ENCODE results near the gene AIP. TPM values are rescaled to one million over a fixed set of nuclear protein-coding genes. Genes with fewer than 3 reads are reported as not detected.
A peak's percentile ranks its signal among the peaks of the same experiment; 100 is the strongest.
"Not testable (repeated sequence)": the region's sequence is repeated elsewhere in the genome, so short reads cannot be mapped to it uniquely, and the experiment has no call there.

The AIP gene
- total RNA-seq, 1 experiment from 2014 or later, result 61.0 TPM

DNA sequence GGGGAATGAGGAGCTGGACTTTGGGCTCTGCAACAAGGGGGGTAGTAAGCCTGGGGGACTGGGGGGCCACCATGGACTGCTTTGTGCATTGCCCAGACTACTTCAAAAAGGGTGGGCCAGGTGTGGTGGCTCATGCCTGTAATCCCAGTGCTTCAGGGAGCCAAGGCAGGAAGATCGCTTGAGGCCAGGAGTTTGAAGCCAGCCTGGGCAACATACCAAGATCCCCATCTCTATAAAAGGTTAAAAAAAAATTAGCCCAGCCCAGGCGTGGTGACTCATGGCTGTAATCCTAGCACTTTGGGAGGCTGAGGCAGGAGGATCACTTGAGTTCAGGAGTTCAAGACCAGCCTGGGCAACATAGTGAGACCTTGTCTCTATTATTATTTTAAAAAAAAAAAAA lies 17.3 kb upstream of the AIP start:
- Histone ChIP-seq H3K9ac (ENCODE audit: low read length) (peak overlapping the region; percentile 97), H3K4me2 (ENCODE audit: low read length) (peak overlapping the region; percentile 100), H3K4me3 (replicated peaks in 1 of 2; ENCODE audit: low read depth in 1 of 2, low read length in 2 of 2) (peak overlapping the region; percentile 87 to 96), H3K27ac (ENCODE audit: low read depth, low read length) (peak overlapping the region; percentile 98), H3K4me1 (ENCODE audit: control insufficient read depth in 1 of 2, insufficient read depth in 2 of 2, low read length in 2 of 2) (peaks cover 35 to 59% of the 10 kb centered on the region in 2 experiments), H3K79me2 (ENCODE audit: insufficient read depth, low read length) (peaks cover 15% of the 10 kb centered on the region; the same call in 1 of the 2 replicates)
- ChIA-PET RAD21 (ENCODE audit: low non-redundant PET in 1 of 2, low total read pairs in 2 of 2, uncharacterized antibody in 2 of 2, unreplicated experiment in 2 of 2) (interaction anchor here in 1 of 2 experiments (0.6 kb wide), 1 partner anchor 74 kb away, joined by 3 read pairs; the partner anchor contains the start of gene RAD9A), POLR2A (interaction anchor here (1.0 kb wide), 1 partner anchor 8 kb away, joined by 3 read pairs; no protein-coding TSS in a partner anchor)
- peak; percentile 51; the same call in 1 of the 2 replicates for TF ChIP-seq POLR2AphosphoS5 (IDR thresholded peaks at IDR 0.05; ENCODE audit: low read depth, low read length)
- H4K20me1 ChIP-seq (ENCODE audit: insufficient read depth); ATAC-seq; H2AFZ ChIP-seq (ENCODE audit: low read depth, low read length, poor library complexity, severe bottlenecking); DNase-seq (ENCODE audit: low read depth, low spot score); H3K9me3 ChIP-seq (ENCODE audit: control insufficient read depth in 1 of 2, insufficient read depth in 1 of 2, low read depth in 1 of 2, low read length in 2 of 2); BruUV-seq (replicated peaks); H3K36me3 ChIP-seq (ENCODE audit: control insufficient read depth in 1 of 2, insufficient read depth in 2 of 2, low read length in 2 of 2); CTCF ChIA-PET; H3K9me2 ChIP-seq (ENCODE audit: insufficient read depth); H3K27me3 ChIP-seq (ENCODE audit: insufficient read depth, low read length): not testable (repeated sequence)
- intact Hi-C loops (cut with micrococcal nuclease), result loop anchor here (2.0 to 5.0 kb wide), 2 partner anchors 37 to 113 kb away; partner anchors contain the start of genes POLD4 and RPS6KB2

DNA sequence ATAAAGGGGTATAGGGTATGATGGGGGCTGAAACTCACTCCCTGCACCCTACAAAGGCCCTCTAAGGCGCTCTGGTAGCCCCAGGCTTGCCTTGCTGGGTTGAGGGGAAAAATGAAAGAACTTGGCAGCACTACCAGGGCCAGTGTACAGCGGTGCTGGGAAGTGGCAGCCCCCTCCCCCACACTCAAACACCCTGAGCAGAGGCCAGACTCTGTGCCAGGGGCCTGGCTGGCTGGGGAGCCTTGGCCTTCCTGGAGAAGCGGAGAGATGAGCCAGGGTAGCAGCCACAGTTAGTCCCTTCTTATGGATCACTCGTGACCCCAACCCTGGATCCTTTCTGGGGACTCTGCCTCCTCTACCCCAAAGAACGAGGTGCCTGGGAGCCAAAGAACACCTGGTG lies 16.5 kb upstream of the AIP start:
- Histone ChIP-seq H3K79me2 (ENCODE audit: insufficient read depth, low read length) (peaks cover 15% of the 10 kb centered on the region; the same call in 1 of the 2 replicates), H3K36me3 (ENCODE audit: control insufficient read depth in 1 of 2, insufficient read depth in 2 of 2, low read length in 2 of 2) (no peaks in the 10 kb centered on the region), H3K27me3 (ENCODE audit: insufficient read depth, low read length) (no peaks in the 10 kb centered on the region), H4K20me1 (ENCODE audit: insufficient read depth) (no peaks in the 10 kb centered on the region), H3K9me2 (ENCODE audit: insufficient read depth) (no peaks in the 10 kb centered on the region), H3K4me2 (ENCODE audit: low read length) (peak overlapping the region; percentile 100), H3K9ac (ENCODE audit: low read length) (no peak overlapping the region), H3K9me3 (ENCODE audit: control insufficient read depth in 1 of 2, insufficient read depth in 1 of 2, low read depth in 1 of 2, low read length in 2 of 2) (no peaks in the 10 kb centered on the region), H3K27ac (ENCODE audit: low read depth, low read length) (peak overlapping the region; percentile 98), H2AFZ (ENCODE audit: low read depth, low read length, poor library complexity, severe bottlenecking) (no peak overlapping the region), H3K4me3 (replicated peaks in 1 of 2; ENCODE audit: low read depth in 1 of 2, low read length in 2 of 2) (no peak overlapping the region), H3K4me1 (ENCODE audit: control insufficient read depth in 1 of 2, insufficient read depth in 2 of 2, low read length in 2 of 2) (peaks cover 35 to 59% of the 10 kb centered on the region in 2 experiments)
- RAD21 ChIA-PET (ENCODE audit: low non-redundant PET in 1 of 2, low total read pairs in 2 of 2, uncharacterized antibody in 2 of 2, unreplicated experiment in 2 of 2), result no interaction called here
- intact Hi-C loops (cut with micrococcal nuclease), result loop anchor here (5.0 kb wide), 1 partner anchor 114 kb away; the partner anchor contains the start of gene POLD4
- no TSS peak for BruUV-seq (replicated peaks)
- ATAC-seq (no peak), DNase-seq (ENCODE audit: low read depth, low spot score) (no peak)
- CTCF ChIA-PET, result interaction anchor here (1.5 kb wide), 1 partner anchor 27 kb away, joined by 3 read pairs; no protein-coding TSS in a partner anchor
- TF ChIP-seq EGR1 (IDR thresholded peaks at IDR 0.05; ENCODE audit: low read depth), result no peak
- TF ChIP-seq POLR2A (IDR thresholded peaks at IDR 0.05; ENCODE audit: borderline replicate concordance, extremely low read depth, insufficient read depth, insufficient read length), result no peak
- TF ChIP-seq, protein P1, sequence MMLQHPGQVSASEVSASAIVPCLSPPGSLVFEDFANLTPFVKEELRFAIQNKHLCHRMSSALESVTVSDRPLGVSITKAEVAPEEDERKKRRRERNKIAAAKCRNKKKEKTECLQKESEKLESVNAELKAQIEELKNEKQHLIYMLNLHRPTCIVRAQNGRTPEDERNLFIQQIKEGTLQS (IDR thresholded peaks at IDR 0.05), result no peak
- TF ChIP-seq YY1 (IDR thresholded peaks at IDR 0.05; ENCODE audit: extremely low read depth, insufficient replicate concordance, low read depth, low read length), result no peak
- no peak for TF ChIP-seq ZFX (IDR thresholded peaks at IDR 0.05)
- TF ChIP-seq, protein P2, sequence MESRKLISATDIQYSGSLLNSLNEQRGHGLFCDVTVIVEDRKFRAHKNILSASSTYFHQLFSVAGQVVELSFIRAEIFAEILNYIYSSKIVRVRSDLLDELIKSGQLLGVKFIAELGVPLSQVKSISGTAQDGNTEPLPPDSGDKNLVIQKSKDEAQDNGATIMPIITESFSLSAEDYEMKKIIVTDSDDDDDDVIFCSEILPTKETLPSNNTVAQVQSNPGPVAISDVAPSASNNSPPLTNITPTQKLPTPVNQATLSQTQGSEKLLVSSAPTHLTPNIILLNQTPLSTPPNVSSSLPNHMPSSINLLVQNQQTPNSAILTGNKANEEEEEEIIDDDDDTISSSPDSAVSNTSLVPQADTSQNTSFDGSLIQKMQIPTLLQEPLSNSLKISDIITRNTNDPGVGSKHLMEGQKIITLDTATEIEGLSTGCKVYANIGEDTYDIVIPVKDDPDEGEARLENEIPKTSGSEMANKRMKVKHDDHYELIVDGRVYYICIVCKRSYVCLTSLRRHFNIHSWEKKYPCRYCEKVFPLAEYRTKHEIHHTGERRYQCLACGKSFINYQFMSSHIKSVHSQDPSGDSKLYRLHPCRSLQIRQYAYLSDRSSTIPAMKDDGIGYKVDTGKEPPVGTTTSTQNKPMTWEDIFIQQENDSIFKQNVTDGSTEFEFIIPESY (IDR thresholded peaks at IDR 0.05; ENCODE audit: extremely low read depth, insufficient replicate concordance, low read length), result no peak
- TF ChIP-seq ELF1 (IDR thresholded peaks at IDR 0.05; ENCODE audit: borderline replicate concordance, low read depth), result no peak
- no peak for TF ChIP-seq CBX3 (IDR thresholded peaks at IDR 0.05; ENCODE audit: low read depth)
- no peak for TF ChIP-seq SP1 (IDR thresholded peaks at IDR 0.05; ENCODE audit: low read depth)
- TF ChIP-seq RAD21 (IDR thresholded peaks at IDR 0.05; ENCODE audit: low read depth), result no peak
- no peak for TF ChIP-seq ZNF274 (IDR thresholded peaks at IDR 0.05; ENCODE audit: low read depth, low read length)
- TF ChIP-seq SIN3A (IDR thresholded peaks at IDR 0.05; ENCODE audit: low read depth), result no peak
- no peak for TF ChIP-seq EZH2phosphoT487 (IDR thresholded peaks at IDR 0.05; ENCODE audit: borderline replicate concordance)
- POLR2A ChIA-PET, result interaction anchor here (1.0 kb wide), 1 partner anchor 8 kb away, joined by 3 read pairs; no protein-coding TSS in a partner anchor

All from HCT116 (cell line).